Stimulated activated CD4-positive, alpha-beta T cell treated with anti-CD3 and anti-CD28 coated beads, Interleukin-2, amount 100 ng/mL, for 48 hours (primary cell): ENCODE results near the gene ZNF337.
"Not testable (repeated sequence)": the region's sequence is repeated elsewhere in the genome, so short reads cannot be mapped to it uniquely, and the experiment has no call there.

Source experiments
- DNase-seq, 2 donors: peaks; one replicate each; pipeline ENCODE4 v3.0.0-alpha.2; 2020

Gene ZNF337

GRCh38 chr20:25692499-25692898, 4.2 kb downstream of the ZNF337 start:
- DNase-seq = no peak

GRCh38 chr20:25690427-25690826, 6.2 kb downstream of the ZNF337 start:
- no peak for DNase-seq

- DNase-seq = no peak
Observed at GRCh38 chr20:25686081-25687067, 10.3 kb downstream of the ZNF337 start.

GRCh38 chr20:25685276-25686080, 11.2 kb downstream of the ZNF337 start:
- DNase-seq = no peak

- DNase-seq = not testable (repeated sequence)
Observed at GRCh38 chr20:25683826-25684225, 12.8 kb downstream of the ZNF337 start.

- no peak for DNase-seq
Observed at GRCh38 chr20:25683050-25683449, 13.6 kb downstream of the ZNF337 start.

GRCh38 chr20:25676164-25676809, 20.4 kb downstream of the ZNF337 start:
- DNase-seq = no peak

GRCh38 chr20:25675161-25675560, 21.5 kb downstream of the ZNF337 start:
- no peak for DNase-seq

- DNase-seq = no peak
Observed at GRCh38 chr20:25672659-25673235, 23.9 kb downstream of the ZNF337 start.

- no peak for DNase-seq
Observed at GRCh38 chr20:25669826-25670422, 26.7 kb downstream of the ZNF337 start.

GRCh38 chr20:25668446-25668845, 28.2 kb downstream of the ZNF337 start:
- DNase-seq = no peak

- no peak for DNase-seq
Observed at GRCh38 chr20:25659999-25660398, 36.7 kb downstream of the ZNF337 start.

GRCh38 chr20:25654487-25654886, 42.2 kb downstream of the ZNF337 start:
- DNase-seq = no peak

- not testable (repeated sequence) for DNase-seq
Observed at GRCh38 chr20:25652866-25653265, 43.8 kb downstream of the ZNF337 start.

- no peak for DNase-seq
Observed at GRCh38 chr20:25644814-25645213, 51.8 kb downstream of the ZNF337 start.

- no peak for DNase-seq
Observed at GRCh38 chr20:25643716-25644115, 52.9 kb downstream of the ZNF337 start.

GRCh38 chr20:25637247-25637646, 59.4 kb downstream of the ZNF337 start:
- DNase-seq = no peak

GRCh38 chr20:25632940-25633790, 63.5 kb downstream of the ZNF337 start:
- no peak for DNase-seq

- DNase-seq = not testable (repeated sequence)
Observed at GRCh38 chr20:25630615-25631014, 66.0 kb downstream of the ZNF337 start.

GRCh38 chr20:25629816-25630499, 66.7 kb downstream of the ZNF337 start:
- no peak for DNase-seq

- DNase-seq = no peak
Observed at GRCh38 chr20:25626779-25627178, 69.9 kb downstream of the ZNF337 start.
